Nephron progenitor cell (in vitro differentiated cells): ENCODE measurements around the gene CAPN2.
"Not testable (repeated sequence)": the region's sequence is repeated elsewhere in the genome, so short reads cannot be mapped to it uniquely, and the experiment has no call there.

Experiments
- DNase-seq: peaks from one replicate; pipeline ENCODE4 v3.0.0; 2021
- H3K27ac Mint-ChIP-seq: 2 replicates; pipeline ENCODE4 v1.8.0; 2021; ENCODE audit warnings: mild to moderate bottlenecking, moderate library complexity, mixed read lengths
- H3K27me3 Mint-ChIP-seq: 2 replicates; pipeline ENCODE4 v1.8.0; 2021; ENCODE audit warnings: mild to moderate bottlenecking, low read depth, mixed read lengths; ENCODE audit not compliant: poor library complexity
- H3K36me3 Mint-ChIP-seq: 2 replicates; pipeline ENCODE4 v1.8.0; 2021; ENCODE audit warnings: low read depth, mixed read lengths
- H3K4me1 Mint-ChIP-seq: 2 replicates; pipeline ENCODE4 v1.8.0; 2021; ENCODE audit warnings: mixed read lengths
- H3K4me3 Mint-ChIP-seq: 2 replicates; pipeline ENCODE4 v1.8.0; 2021; ENCODE audit warnings: mild to moderate bottlenecking, moderate library complexity, mixed read lengths
- H3K9me3 Mint-ChIP-seq: 2 replicates; pipeline ENCODE4 v1.8.0; 2021; ENCODE audit warnings: mild to moderate bottlenecking, moderate library complexity, mixed read lengths
- TF ChIP-seq, protein P1 (sequence below): fragments of 200-600 bp; sonication (generic); IDR thresholded peaks from 2 replicates; pipeline ENCODE4 v1.5.0; 2021; ENCODE audit warnings: antibody characterized with exemption

CAPN2 gene

DNA sequence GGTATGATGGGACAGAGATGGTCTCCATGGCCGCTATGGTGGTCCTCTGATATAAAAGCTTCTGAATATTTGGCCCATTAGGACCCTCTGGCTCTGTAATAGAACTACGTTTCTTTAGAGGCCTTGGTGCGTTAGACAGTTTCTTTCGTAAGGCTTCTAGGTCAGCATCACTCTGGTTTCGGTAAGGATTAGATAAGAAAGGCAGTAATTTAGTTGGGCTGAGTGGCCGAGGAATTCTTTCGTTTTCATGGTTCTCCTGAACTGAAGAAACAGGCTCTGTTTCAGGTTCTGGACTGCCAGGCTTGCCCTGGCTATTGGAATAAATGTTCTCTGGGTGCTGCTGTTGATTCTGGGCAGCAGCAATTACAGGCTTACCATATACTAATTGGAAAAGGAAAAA lies 83.9 kb downstream of the CAPN2 start:
- no peaks in the 10 kb centered on the region for H3K4me1 Mint-ChIP-seq
- no peak overlapping the region for H3K27ac Mint-ChIP-seq
- H3K9me3 Mint-ChIP-seq = no peaks in the 10 kb centered on the region
- no peaks in the 10 kb centered on the region for H3K27me3 Mint-ChIP-seq
- H3K36me3 Mint-ChIP-seq = peaks cover 81% of the 10 kb centered on the region
- TF ChIP-seq, protein P1, sequence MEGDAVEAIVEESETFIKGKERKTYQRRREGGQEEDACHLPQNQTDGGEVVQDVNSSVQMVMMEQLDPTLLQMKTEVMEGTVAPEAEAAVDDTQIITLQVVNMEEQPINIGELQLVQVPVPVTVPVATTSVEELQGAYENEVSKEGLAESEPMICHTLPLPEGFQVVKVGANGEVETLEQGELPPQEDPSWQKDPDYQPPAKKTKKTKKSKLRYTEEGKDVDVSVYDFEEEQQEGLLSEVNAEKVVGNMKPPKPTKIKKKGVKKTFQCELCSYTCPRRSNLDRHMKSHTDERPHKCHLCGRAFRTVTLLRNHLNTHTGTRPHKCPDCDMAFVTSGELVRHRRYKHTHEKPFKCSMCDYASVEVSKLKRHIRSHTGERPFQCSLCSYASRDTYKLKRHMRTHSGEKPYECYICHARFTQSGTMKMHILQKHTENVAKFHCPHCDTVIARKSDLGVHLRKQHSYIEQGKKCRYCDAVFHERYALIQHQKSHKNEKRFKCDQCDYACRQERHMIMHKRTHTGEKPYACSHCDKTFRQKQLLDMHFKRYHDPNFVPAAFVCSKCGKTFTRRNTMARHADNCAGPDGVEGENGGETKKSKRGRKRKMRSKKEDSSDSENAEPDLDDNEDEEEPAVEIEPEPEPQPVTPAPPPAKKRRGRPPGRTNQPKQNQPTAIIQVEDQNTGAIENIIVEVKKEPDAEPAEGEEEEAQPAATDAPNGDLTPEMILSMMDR = no peak
- no peak overlapping the region for H3K4me3 Mint-ChIP-seq
- DNase-seq = no peak

DNA sequence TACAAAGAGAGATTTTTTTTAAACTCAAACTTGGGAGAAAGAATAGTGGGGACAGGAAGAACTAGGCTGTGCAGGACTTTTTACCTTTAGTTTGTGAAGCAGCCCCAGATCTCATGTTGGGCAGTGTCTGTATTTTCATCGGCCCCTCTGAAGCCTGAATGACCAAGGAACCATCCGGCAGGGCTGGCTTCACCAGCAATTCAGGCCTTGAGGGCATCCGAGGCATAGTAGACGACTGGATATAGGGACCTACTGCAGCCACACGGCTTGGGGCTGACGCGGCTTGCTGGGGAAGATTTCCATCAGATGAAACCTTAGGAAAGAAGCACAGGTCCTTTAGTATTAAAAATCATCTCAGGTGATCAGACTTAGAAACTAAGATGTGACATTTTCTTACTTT lies 89.7 kb downstream of the CAPN2 start:
- no peak for DNase-seq
- peaks cover 82% of the 10 kb centered on the region for H3K36me3 Mint-ChIP-seq
- no peaks in the 10 kb centered on the region for H3K27me3 Mint-ChIP-seq
- H3K4me3 Mint-ChIP-seq = no peak overlapping the region
- no peaks in the 10 kb centered on the region for H3K4me1 Mint-ChIP-seq
- H3K27ac Mint-ChIP-seq = no peak overlapping the region
- peaks cover under 1% of the 10 kb centered on the region for H3K9me3 Mint-ChIP-seq
- TF ChIP-seq, protein P1 = no peak

DNA sequence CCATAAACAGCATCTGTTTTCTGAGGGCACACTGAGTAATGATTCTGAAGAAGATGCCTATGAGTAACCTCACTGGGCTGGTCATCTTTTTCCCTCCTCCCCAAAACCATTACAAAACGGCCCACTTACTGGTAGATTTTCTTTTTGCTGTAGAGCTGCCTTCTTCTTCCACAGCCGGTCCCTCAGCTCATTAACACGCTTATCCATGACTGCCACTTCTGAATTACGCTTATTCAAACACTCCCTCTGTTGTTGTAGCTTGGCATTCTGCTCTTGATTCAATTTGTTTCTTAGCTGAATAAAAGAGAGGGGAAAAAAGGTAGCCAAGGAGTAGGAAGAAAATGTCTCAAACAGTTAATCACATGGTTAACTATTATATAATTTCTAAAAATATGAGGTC lies 90.3 kb downstream of the CAPN2 start:
- Mint-ChIP-seq H3K9me3 (peaks cover 5% of the 10 kb centered on the region), H3K27ac (no peak overlapping the region), H3K36me3 (peaks cover 88% of the 10 kb centered on the region), H3K4me1 (no peaks in the 10 kb centered on the region), H3K27me3 (no peaks in the 10 kb centered on the region), H3K4me3 (no peak overlapping the region)
- DNase-seq = no peak
- TF ChIP-seq, protein P1 = no peak

DNA sequence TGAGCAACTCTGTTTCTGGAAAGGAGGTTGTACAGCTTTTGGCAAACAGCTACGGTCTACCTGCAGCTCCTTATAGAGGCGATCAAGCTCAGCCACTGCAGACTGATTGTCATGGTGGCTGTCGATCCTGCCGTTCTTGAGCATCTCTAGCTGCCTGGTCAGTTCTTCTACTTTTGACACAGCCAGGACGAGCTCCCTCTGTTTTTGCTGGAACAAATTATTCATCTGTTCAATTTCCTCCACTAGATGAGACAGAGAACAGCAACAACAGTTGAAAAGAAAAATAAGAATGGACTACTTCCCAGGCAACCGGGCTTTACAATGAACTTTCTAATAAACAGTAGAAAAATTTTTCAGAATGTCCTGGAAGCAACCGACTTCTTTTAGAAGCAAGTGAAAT lies 90.9 kb downstream of the CAPN2 start:
- DNase-seq = no peak
- H3K36me3 Mint-ChIP-seq = peaks cover 88% of the 10 kb centered on the region
- no peaks in the 10 kb centered on the region for H3K4me1 Mint-ChIP-seq
- TF ChIP-seq, protein P1 = no peak
- no peak overlapping the region for H3K27ac Mint-ChIP-seq
- H3K4me3 Mint-ChIP-seq = no peak overlapping the region
- peaks cover 9% of the 10 kb centered on the region for H3K9me3 Mint-ChIP-seq
- no peaks in the 10 kb centered on the region for H3K27me3 Mint-ChIP-seq

DNA sequence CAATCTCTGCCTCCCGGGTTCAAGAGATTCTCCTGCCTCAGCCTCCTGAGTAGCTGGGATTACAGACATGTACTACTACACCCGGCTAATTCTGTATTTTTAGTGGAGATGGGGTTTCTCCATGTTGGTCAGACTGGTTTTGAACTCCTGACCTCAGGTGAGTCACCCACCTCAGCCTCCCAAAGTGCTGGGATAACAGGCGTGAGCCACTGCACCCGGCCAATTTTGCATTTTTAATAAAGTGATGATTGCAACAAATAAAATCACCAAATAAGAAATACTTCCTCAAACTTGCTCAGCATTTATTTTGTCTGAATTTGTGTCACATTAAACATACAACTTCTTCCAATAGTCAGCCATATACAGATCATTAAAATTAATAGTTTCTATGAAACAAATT lies 97.6 kb downstream of the CAPN2 start:
- not testable (repeated sequence) for DNase-seq, H3K4me1 Mint-ChIP-seq, H3K27ac Mint-ChIP-seq, H3K9me3 Mint-ChIP-seq, H3K27me3 Mint-ChIP-seq, H3K4me3 Mint-ChIP-seq
- peaks cover 91% of the 10 kb centered on the region for H3K36me3 Mint-ChIP-seq

DNA sequence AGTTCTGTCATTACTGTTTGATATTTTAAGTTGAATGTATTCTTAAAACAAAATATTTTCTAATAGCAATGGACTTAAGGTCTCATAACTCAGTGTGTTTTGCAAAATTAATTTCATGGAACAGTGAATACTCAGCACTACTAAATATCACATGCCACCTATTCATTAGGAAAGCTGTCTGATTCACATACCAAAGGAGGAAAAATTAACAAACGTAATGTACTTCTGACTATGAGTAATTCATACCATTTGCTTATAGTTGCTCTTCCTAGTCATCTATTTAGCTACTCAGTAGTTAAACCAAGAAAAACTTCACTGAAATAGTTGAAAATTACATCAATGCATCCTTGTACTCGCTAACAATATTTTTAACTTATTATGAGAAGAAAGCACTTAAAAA lies 98.2 kb downstream of the CAPN2 start:
- H3K4me1 Mint-ChIP-seq = peaks cover 12% of the 10 kb centered on the region
- H3K27me3 Mint-ChIP-seq = no peaks in the 10 kb centered on the region
- TF ChIP-seq, protein P1 = no peak
- peaks cover 9% of the 10 kb centered on the region for H3K9me3 Mint-ChIP-seq
- H3K4me3 Mint-ChIP-seq = no peak overlapping the region
- no peak for DNase-seq
- H3K36me3 Mint-ChIP-seq = peaks cover 92% of the 10 kb centered on the region
- no peak overlapping the region for H3K27ac Mint-ChIP-seq
